HEK293T (cell line): ENCODE data around the gene TNFRSF9.
"Not testable (repeated sequence)": the region's sequence is repeated elsewhere in the genome, so short reads cannot be mapped to it uniquely, and the experiment has no call there.

Source experiments
- CTCF ChIA-PET: fragments of 350-600 bp; formaldehyde crosslinking; extraction: SDS; loops from one replicate; lab custom pipeline; 2021; ENCODE audit warnings: antibody characterized with exemption, inconsistent platforms; lab: Yijun Ruan, JAX
- POLR2A ChIA-PET: fragments of 350-600 bp; formaldehyde crosslinking; extraction: SDS; loops from one replicate; lab custom pipeline; 2020; ENCODE audit warnings: antibody characterized with exemption, inconsistent platforms; lab: Yijun Ruan, JAX
- DNase-seq: peaks from one replicate; pipeline ENCODE4 v3.0.0; 2012; ENCODE audit warnings: mixed read lengths; ENCODE audit errors: extremely low spot score
- ARNT ChIP-seq: fragments of 450-650 bp; IDR thresholded peaks from 2 replicates; pipeline ENCODE4 v1.6.1; 2017; ENCODE audit warnings: mild to moderate bottlenecking
- BHLHE40 ChIP-seq: fragments of 450-650 bp; IDR thresholded peaks from 2 replicates; pipeline ENCODE4 v1.6.1; 2016; ENCODE audit warnings: mild to moderate bottlenecking, moderate library complexity, borderline replicate concordance
- CTBP1 ChIP-seq: fragments of 450-650 bp; IDR thresholded peaks from 2 replicates; pipeline ENCODE4 v1.6.1; 2016; ENCODE audit warnings: borderline replicate concordance
- ELF4 ChIP-seq: fragments of 450-650 bp; IDR thresholded peaks from 2 replicates; pipeline ENCODE4 v1.6.1; 2017; ENCODE audit warnings: antibody characterized with exemption
- FOXA1 ChIP-seq: fragments of 450-650 bp; IDR thresholded peaks from 2 replicates; pipeline ENCODE4 v1.6.1; 2016; ENCODE audit warnings: mild to moderate bottlenecking
- FOXK2 ChIP-seq: fragments of 450-650 bp; IDR thresholded peaks from 2 replicates; pipeline ENCODE4 v1.6.1; 2016; ENCODE audit warnings: mild to moderate bottlenecking
- FOXM1 ChIP-seq: fragments of 450-650 bp; IDR thresholded peaks from 2 replicates; pipeline ENCODE4 v1.6.1; 2017; ENCODE audit warnings: mild to moderate bottlenecking, borderline replicate concordance
- HDGF ChIP-seq: fragments of 450-650 bp; IDR thresholded peaks from 2 replicates; pipeline ENCODE4 v1.6.1; 2017; ENCODE audit warnings: antibody characterized with exemption, borderline replicate concordance
- L3MBTL2 ChIP-seq: fragments of 450-650 bp; conservative IDR thresholded peaks from 2 replicates; pipeline ENCODE4 v1.6.1; 2016; ENCODE audit warnings: mild to moderate bottlenecking
- LEF1 ChIP-seq: fragments of 450-650 bp; IDR thresholded peaks from 2 replicates; pipeline ENCODE4 v1.6.1; 2017; ENCODE audit warnings: mild to moderate bottlenecking, borderline replicate concordance
- NFRKB ChIP-seq: fragments of 450-650 bp; IDR thresholded peaks from 2 replicates; pipeline ENCODE4 v1.6.1; 2016; ENCODE audit warnings: mild to moderate bottlenecking, moderate library complexity
- PKNOX1 ChIP-seq: fragments of 450-650 bp; IDR thresholded peaks from 2 replicates; pipeline ENCODE4 v1.6.1; 2016
- SP1 ChIP-seq: fragments of 450-650 bp; IDR thresholded peaks from 2 replicates; pipeline ENCODE4 v1.6.1; 2017
- SUZ12 ChIP-seq: fragments of 450-650 bp; IDR thresholded peaks from 2 replicates; pipeline ENCODE4 v1.6.1; 2016; ENCODE audit warnings: mild to moderate bottlenecking
- TARDBP ChIP-seq: fragments of 450-650 bp; IDR thresholded peaks from 2 replicates; pipeline ENCODE4 v1.6.1; 2016
- ZNF384 ChIP-seq: fragments of 450-650 bp; IDR thresholded peaks from 2 replicates; pipeline ENCODE4 v1.6.1; 2016

Gene TNFRSF9

GRCh38 chr1:7956218-7957032, 15.8 kb upstream of the TNFRSF9 start:
- TF ChIP-seq CTBP1 = no peak
- no peak for TF ChIP-seq ELF4
- TF ChIP-seq SUZ12 = no peak
- TF ChIP-seq FOXA1 = no peak
- no peak for TF ChIP-seq ARNT
- no peak for TF ChIP-seq L3MBTL2
- no peak for TF ChIP-seq LEF1
- no peak for TF ChIP-seq FOXK2
- TF ChIP-seq HDGF = no peak
- no peak for TF ChIP-seq SP1
- no peak for TF ChIP-seq NFRKB
- TF ChIP-seq FOXM1 = no peak
- TF ChIP-seq ZNF384 = no peak
- no peak for TF ChIP-seq BHLHE40
- no peak for TF ChIP-seq PKNOX1
- no peak for TF ChIP-seq TARDBP
- POLR2A ChIA-PET = no interaction called here
- no peak for DNase-seq
- CTCF ChIA-PET = no interaction called here

GRCh38 chr1:7954683-7955082, 14.0 kb upstream of the TNFRSF9 start:
- POLR2A ChIA-PET = no interaction called here
- CTCF ChIA-PET = no interaction called here
- DNase-seq = no peak
- TF ChIP-seq ARNT = no peak
- no peak for TF ChIP-seq BHLHE40

GRCh38 chr1:7953850-7954609, 13.4 kb upstream of the TNFRSF9 start:
- TF ChIP-seq NFRKB (no peak), BHLHE40 (no peak), PKNOX1 (no peak), ZNF384 (no peak), SUZ12 (no peak), L3MBTL2 (no peak), FOXK2 (no peak), SP1 (no peak), CTBP1 (no peak), HDGF (no peak), TARDBP (no peak), LEF1 (no peak), FOXA1 (no peak), ARNT (no peak)
- ChIA-PET CTCF (no interaction called here), POLR2A (no interaction called here)
- no peak for DNase-seq

- DNase-seq, POLR2A ChIA-PET, CTCF ChIA-PET: not testable (repeated sequence)
Measured at GRCh38 chr1:7952791-7953190, 12.2 kb upstream of the TNFRSF9 start.

GRCh38 chr1:7948960-7949359, 8.3 kb upstream of the TNFRSF9 start:
- DNase-seq = no peak
- ChIA-PET POLR2A (interaction anchor here (1.1 to 1.4 kb wide), 2 partner anchors 9 to 12 kb away, joined by 6 read pairs; partner anchors contain the start of genes PARK7 and TNFRSF9), CTCF (no interaction called here)
- no peak for TF ChIP-seq TARDBP
- no peak for TF ChIP-seq FOXM1
- TF ChIP-seq FOXA1 = no peak
- no peak for TF ChIP-seq HDGF
- no peak for TF ChIP-seq SUZ12
- TF ChIP-seq L3MBTL2 = no peak
- no peak for TF ChIP-seq LEF1
- no peak for TF ChIP-seq ARNT
- TF ChIP-seq FOXK2 = no peak
- TF ChIP-seq BHLHE40 = no peak
- no peak for TF ChIP-seq ELF4
- no peak for TF ChIP-seq SP1
- TF ChIP-seq NFRKB = no peak
- no peak for TF ChIP-seq CTBP1
- TF ChIP-seq PKNOX1 = no peak
- TF ChIP-seq ZNF384 = no peak

GRCh38 chr1:7943251-7943650, 2.6 kb upstream of the TNFRSF9 start:
- DNase-seq = no peak
- ChIA-PET POLR2A (no interaction called here), CTCF (interaction anchor here (0.7 kb wide), 1 partner anchor 57 kb away, joined by 3 read pairs; no protein-coding TSS in a partner anchor)
- no peak for TF ChIP-seq L3MBTL2
- no peak for TF ChIP-seq ELF4
- no peak for TF ChIP-seq TARDBP
- TF ChIP-seq BHLHE40 = no peak
- TF ChIP-seq CTBP1 = no peak
- TF ChIP-seq LEF1 = no peak
- TF ChIP-seq FOXK2 = no peak
- no peak for TF ChIP-seq NFRKB
- TF ChIP-seq SUZ12 = no peak
- TF ChIP-seq ARNT = no peak
- no peak for TF ChIP-seq HDGF
- TF ChIP-seq FOXA1 = no peak
- no peak for TF ChIP-seq FOXM1
- TF ChIP-seq SP1 = no peak
- no peak for TF ChIP-seq PKNOX1
- TF ChIP-seq ZNF384 = no peak
